Limb (tissue), 2 donors: ENCODE measurements around the gene TUBB6.

Experiments
- DNase-seq, 2 donors: peaks; one replicate each; pipeline ENCODE4 v3.0.0-alpha.2; 2016; ENCODE audit errors: extremely low spot score in 2 of 2

Gene TUBB6

GRCh38 chr18:12314591-12315305 lies 6.7 kb downstream of the TUBB6 start:
- no peak for DNase-seq

DNA sequence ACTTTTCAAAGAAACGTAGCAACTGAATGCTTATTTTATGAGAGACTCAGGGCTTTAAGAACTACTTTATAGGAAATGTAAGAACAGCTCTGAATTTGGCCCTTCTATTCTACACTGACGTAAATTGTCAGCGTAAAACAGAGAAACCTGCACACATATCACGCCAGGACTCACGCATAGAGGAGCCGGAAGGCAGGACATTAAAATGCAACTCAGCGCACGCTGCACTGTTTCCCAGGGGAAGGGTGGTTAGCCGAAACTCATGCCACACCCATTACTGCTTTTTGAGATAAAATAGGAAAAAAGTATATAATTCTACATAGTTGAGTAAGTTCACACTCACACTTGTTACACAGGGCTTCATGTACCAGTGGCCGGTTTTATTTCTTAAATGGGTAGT lies 7.4 kb downstream of the TUBB6 start:
- no peak for DNase-seq

DNA sequence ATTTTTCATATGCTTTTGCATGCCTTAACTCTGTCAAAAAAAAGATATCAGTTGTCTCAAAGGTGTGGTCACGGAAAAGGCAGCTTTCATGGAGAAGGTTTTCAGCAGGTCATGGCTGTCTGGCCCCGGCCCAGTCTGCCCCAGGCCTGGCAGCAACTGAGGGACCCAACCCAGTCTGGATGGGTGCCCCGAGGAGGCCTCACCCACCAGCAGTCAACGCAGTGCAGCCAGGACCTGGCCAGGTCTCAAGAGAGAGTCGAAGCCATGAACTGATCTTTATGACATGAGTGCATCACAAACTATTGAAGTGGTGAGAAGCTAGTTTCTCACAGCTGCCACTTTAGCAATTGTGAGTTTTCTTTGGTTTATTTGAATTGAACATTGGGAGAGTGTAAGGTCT lies 7.9 kb downstream of the TUBB6 start:
- DNase-seq, result no peak

DNA sequence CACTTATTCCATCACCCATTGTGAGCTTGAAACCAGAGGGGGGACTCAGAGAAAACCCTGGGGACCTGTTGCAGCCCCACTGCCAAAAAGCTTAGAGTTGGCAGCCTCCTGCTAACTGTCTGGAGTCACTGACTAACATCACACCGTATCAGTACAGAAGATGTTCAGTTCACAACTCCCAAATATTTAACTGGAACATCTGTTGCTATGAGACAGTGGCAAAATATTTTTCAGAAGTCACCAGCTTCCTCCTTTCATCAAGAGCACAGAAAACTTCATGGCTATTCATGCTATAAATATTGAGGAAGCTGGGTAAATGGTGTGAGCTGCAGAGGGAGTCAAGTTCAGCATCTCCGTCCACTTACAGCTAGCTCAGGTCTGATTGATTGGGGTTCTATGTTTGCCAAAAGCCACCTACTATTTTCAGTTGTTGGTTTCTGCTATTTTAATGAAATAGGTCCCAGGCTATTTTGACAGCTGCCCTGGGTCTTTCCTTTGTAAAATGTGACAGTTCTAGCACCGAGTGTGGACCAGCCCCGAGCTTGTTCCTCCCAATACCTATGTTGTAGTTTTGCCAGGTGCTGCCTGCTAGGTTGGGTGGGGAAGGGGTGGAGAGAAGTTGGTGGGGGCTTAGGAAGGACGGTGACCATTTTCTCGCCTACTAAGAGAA lies 9.8 kb downstream of the TUBB6 start:
- DNase-seq, result peak in 1 of 2 donors; percentile 52

- DNase-seq, result no peak
Observed at GRCh38 chr18:12318334-12318697, 10.3 kb downstream of the TUBB6 start.

- DNase-seq, result no peak
Observed at GRCh38 chr18:12318857-12319256, 10.8 kb downstream of the TUBB6 start.

GRCh38 chr18:12321333-12321732 lies 13.3 kb downstream of the TUBB6 start:
- no peak for DNase-seq

DNA sequence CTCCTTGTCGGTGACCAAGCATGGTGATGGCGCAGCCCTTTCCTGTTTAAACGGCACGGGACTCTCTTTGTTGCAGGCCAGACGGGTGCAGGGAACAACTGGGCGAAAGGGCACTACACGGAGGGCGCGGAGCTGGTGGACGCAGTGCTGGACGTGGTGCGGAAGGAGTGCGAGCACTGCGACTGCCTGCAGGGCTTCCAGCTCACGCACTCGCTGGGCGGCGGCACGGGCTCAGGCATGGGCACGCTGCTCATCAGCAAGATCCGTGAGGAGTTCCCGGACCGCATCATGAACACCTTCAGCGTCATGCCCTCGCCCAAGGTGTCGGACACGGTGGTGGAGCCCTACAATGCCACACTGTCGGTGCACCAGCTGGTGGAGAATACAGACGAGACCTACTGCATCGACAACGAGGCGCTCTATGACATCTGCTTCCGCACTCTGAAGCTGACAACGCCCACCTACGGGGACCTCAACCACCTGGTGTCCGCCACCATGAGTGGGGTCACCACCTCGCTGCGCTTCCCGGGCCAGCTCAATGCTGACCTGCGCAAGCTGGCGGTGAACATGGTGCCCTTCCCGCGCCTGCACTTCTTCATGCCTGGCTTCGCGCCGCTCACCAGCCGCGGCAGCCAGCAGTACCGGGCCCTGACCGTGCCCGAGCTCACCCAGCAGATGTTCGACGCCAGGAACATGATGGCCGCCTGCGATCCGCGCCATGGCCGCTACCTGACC lies 17.1 kb downstream of the TUBB6 start:
- DNase-seq, result no peak

DNA sequence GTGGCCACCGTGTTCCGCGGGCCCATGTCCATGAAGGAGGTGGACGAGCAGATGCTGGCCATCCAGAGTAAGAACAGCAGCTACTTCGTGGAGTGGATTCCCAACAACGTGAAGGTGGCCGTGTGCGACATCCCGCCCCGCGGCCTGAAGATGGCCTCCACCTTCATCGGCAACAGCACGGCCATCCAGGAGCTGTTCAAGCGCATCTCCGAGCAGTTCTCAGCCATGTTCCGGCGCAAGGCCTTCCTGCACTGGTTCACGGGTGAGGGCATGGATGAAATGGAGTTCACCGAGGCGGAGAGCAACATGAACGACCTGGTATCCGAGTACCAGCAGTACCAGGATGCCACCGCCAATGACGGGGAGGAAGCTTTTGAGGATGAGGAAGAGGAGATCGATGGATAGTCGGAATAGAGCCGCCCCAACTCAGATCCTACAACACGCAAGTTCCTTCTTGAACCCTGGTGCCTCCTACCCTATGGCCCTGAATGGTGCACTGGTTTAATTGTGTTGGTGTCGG lies 17.7 kb downstream of the TUBB6 start:
- no peak for DNase-seq

- no peak for DNase-seq
Observed at GRCh38 chr18:12326711-12327460, 18.8 kb downstream of the TUBB6 start.

- peak; percentile 52 to 75 for DNase-seq
Observed at GRCh38 chr18:12327510-12328178, 19.6 kb downstream of the TUBB6 start.

GRCh38 chr18:12328179-12328823 lies 20.3 kb downstream of the TUBB6 start:
- DNase-seq, result no peak

DNA sequence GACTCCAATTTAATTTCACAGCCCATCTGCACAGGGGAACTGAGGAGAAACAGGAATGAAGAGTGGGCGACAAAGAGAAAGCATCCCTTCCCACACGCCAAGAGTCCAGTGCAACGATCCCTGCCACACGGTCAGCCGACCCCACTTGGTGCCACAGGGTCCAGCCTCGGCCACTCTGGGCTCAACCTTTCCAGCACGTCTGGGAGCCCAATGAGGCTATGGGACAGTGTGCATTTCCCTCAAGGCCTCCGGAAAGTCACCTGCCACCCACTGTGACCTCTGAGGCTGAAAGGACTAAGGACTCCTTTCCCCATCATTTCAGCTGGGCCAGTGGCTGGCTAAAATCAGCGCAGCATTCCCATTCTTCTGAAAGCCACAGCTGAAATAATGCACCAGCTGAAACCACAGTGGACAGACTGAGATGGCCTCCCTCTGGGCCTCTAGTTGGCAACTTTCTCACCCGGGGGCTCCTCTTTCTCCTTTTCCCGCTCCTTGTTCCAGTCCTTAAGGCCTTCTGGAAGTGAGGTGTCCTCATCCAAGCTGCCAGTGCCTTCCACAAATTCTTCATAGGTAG lies 21.2 kb downstream of the TUBB6 start:
- DNase-seq, result no peak

- no peak for DNase-seq
Observed at GRCh38 chr18:12330766-12331165, 22.7 kb downstream of the TUBB6 start.

GRCh38 chr18:12333506-12334290 lies 25.7 kb downstream of the TUBB6 start:
- DNase-seq, result no peak

DNA sequence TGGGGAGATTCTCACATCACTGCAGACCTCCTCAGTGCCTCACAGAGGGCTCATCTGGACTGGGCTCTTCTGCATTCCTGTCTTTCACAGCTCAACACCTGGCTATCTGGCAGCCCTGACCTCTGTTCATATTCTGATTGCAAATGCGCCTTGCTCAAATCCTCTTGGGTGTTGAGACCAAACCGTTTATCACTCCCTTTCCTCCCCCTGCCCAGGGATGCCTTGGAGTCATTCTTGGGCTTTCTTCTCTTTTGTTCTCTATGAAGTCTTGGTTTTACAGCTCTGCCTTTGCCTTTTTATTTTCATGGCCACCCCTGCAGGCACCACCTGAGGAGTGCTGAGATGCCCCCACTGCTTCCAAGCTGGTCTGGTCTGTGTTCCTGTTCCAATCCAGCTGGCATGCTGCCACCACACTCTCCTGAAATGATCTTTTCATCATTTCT lies 26.3 kb downstream of the TUBB6 start:
- no peak for DNase-seq

DNA sequence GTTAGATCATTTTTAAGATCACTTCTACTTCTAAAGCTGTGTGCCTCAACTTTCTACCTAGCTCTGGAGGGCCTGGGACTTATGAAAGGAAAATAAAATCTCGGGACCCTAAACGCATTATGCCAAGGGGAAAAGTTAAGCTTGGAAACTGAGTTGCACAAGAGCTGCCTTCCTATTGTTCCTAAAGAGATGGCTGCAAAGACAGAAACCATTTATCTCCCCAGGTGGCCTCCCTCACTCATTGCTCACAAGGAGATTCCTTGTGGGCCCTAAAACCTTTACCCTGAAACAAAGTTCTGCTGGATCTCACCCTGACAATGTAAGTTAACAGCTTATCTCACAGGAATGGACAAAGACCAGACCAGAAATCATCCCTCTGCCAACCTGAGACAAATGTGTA lies 26.8 kb downstream of the TUBB6 start:
- DNase-seq, result no peak

DNA sequence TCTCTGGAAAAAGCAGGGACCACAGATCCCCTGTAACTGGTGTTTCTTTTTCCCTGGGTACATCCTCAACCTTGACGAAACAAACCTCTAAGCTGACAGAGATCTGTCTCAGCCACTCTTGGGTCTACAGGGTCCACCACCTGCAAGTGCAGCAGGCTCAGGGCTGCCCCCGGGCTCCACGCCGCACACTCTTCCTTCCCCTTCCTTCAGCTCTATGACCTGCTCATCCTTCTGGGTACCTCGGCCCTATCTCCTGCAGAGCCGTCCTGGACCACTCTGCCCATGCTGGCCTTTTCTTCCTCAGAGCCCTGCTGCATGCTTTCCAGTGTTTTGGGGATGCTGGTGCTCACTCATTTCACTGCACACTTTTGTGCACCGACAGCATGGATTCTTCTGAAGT lies 27.5 kb downstream of the TUBB6 start:
- no peak for DNase-seq

DNA sequence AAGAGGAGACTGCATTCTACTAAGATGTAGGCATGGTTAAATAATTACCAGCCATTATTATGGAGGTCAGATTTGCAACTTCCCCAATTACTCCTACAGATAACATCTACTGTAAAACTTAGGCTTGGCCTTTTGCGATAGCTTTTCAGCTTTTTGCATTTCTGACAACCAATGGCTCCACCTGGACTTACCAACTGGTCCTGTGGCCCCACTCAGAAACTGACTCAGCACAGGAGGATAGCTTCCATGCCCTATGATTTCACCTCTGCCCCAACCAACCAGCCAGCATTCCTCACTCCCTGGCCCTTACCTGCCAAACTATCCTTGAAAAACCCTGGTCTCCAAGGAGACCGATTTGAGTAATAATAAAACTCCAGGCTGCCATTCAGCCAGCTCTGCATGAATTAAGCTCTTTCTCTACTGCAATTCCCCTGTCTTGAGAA lies 28.2 kb downstream of the TUBB6 start:
- DNase-seq, result no peak
